Smooth muscle cell (in vitro differentiated cells): ENCODE results near the gene ARHGAP4. TPM values are rescaled to one million over a fixed set of nuclear protein-coding genes. Genes with fewer than 3 reads are reported as not detected.

Experiments used
- DNase-seq: peaks from one replicate; lab custom pipeline; 2025; ENCODE audit not compliant: unreplicated experiment; lab: John Stamatoyannopoulos, UW
- H2AFZ ChIP-seq: fragments of 200-600 bp; sonication (generic); 2 replicates; pipeline ENCODE4 v1.6.0; 2016; ENCODE audit warnings: antibody characterized with exemption, low read depth, mild to moderate bottlenecking
- H3F3A ChIP-seq: fragments of 200-600 bp; sonication (generic); 2 replicates; pipeline ENCODE4 v1.6.0; 2017; ENCODE audit warnings: antibody characterized with exemption, low read depth
- H3K27ac ChIP-seq: fragments of 200-600 bp; sonication (generic); 2 replicates; pipeline ENCODE4 v1.5.1; 2016; ENCODE audit warnings: low read depth, mild to moderate bottlenecking
- H3K27me3 ChIP-seq: fragments of 200-600 bp; sonication (generic); 2 replicates; pipeline ENCODE4 v1.6.1; 2016; ENCODE audit warnings: low read depth, mild to moderate bottlenecking
- H3K36me3 ChIP-seq: fragments of 200-600 bp; sonication (generic); 2 replicates; pipeline ENCODE4 v1.5.1; 2016; ENCODE audit warnings: low read depth
- H3K4me1 ChIP-seq: fragments of 200-600 bp; sonication (generic); 2 replicates; pipeline ENCODE4 v1.5.1; 2016; ENCODE audit warnings: low read depth
- H3K4me2 ChIP-seq: fragments of 200-600 bp; sonication (generic); 2 replicates; pipeline ENCODE4 v1.6.0; 2016; ENCODE audit warnings: mild to moderate bottlenecking
- H3K4me3 ChIP-seq: fragments of 200-600 bp; sonication (generic); 2 replicates; pipeline ENCODE4 v1.5.1; 2016; ENCODE audit warnings: mild to moderate bottlenecking
- H3K79me2 ChIP-seq: fragments of 200-600 bp; sonication (generic); 2 replicates; pipeline ENCODE4 v1.6.0; 2016; ENCODE audit warnings: low read depth, mild to moderate bottlenecking
- H3K9ac ChIP-seq: fragments of 200-600 bp; sonication (generic); 2 replicates; pipeline ENCODE4 v1.6.0; 2016; ENCODE audit warnings: low read depth
- H3K9me3 ChIP-seq: fragments of 200-600 bp; sonication (generic); replicated peaks from 2 replicates; pipeline ENCODE4 v1.5.1; 2016; ENCODE audit warnings: low read depth
- H4K20me1 ChIP-seq: fragments of 200-600 bp; sonication (generic); 2 replicates; pipeline ENCODE4 v1.6.0; 2016; ENCODE audit warnings: low read depth
- WGBS: methylation state at CpG from one replicate; pipeline ENCODE4 v1.1.7; 2016; ENCODE audit warnings: low lambda C conversion rate; 5-methylcytosine and 5-hydroxymethylcytosine counted together
- polyA plus RNA-seq: library from polyadenylated mRNA; unstranded; fragments of >200 nt; fragmentation: Nextera tagmentation; extraction: Ambion mirVana; gene quantifications from 2 replicates; pipeline ENCODE4 v1.2.1, GENCODE V29; 2016
- total RNA-seq: library from RNA; depleted of rRNA; stranded (reverse); fragments of >200 nt; gene quantifications from 2 replicates; pipeline ENCODE4 v1.2.3, GENCODE V29; 2014
- TF ChIP-seq, protein P1 (sequence below): fragments of 200-600 bp; sonication (generic); IDR thresholded peaks from 2 replicates; pipeline ENCODE4 v1.5.1; 2017; ENCODE audit warnings: borderline replicate concordance, mild to moderate bottlenecking, antibody characterized with exemption; ENCODE audit not compliant: insufficient read depth, poor library complexity, severe bottlenecking

Gene ARHGAP4
- total and polyA plus RNA-seq, 2 experiments from 2014 or later, result 7.6 to 11.5 TPM

DNA sequence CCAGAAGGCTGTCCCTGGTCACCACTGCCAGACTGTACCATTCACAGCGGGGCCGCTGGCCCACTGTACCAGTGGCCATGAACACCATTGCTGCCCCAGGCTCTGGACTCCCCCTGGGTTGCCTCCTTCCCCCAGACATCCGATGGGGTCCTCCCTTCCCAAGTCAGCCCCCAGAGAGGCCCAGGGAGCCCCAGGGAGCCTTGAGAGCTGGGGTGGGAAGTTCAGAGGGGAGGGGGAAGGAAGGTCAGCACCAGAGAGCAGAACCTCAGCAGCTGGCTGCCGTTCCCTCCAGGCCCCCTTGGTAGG, 441 bp upstream of the ARHGAP4 start:
- Histone ChIP-seq H2AFZ (no peak overlapping the region), H3K9me3 (no peaks in the 10 kb centered on the region), H3K4me3 (no peak overlapping the region), H3K79me2 (no peaks in the 10 kb centered on the region), H3K4me1 (no peaks in the 10 kb centered on the region), H3K36me3 (no peaks in the 10 kb centered on the region), H3K27ac (peak overlapping the region; percentile 49), H3F3A (no peaks in the 10 kb centered on the region), H3K27me3 (no peaks in the 10 kb centered on the region), H3K4me2 (peak overlapping the region; percentile 87), H3K9ac (no peak overlapping the region), H4K20me1 (no peaks in the 10 kb centered on the region)
- TF ChIP-seq, protein P1, sequence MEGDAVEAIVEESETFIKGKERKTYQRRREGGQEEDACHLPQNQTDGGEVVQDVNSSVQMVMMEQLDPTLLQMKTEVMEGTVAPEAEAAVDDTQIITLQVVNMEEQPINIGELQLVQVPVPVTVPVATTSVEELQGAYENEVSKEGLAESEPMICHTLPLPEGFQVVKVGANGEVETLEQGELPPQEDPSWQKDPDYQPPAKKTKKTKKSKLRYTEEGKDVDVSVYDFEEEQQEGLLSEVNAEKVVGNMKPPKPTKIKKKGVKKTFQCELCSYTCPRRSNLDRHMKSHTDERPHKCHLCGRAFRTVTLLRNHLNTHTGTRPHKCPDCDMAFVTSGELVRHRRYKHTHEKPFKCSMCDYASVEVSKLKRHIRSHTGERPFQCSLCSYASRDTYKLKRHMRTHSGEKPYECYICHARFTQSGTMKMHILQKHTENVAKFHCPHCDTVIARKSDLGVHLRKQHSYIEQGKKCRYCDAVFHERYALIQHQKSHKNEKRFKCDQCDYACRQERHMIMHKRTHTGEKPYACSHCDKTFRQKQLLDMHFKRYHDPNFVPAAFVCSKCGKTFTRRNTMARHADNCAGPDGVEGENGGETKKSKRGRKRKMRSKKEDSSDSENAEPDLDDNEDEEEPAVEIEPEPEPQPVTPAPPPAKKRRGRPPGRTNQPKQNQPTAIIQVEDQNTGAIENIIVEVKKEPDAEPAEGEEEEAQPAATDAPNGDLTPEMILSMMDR, result no peak
- DNase-seq, result no peak
- 37% methylated on average over 4 of the region's 4 CpGs for WGBS

DNA sequence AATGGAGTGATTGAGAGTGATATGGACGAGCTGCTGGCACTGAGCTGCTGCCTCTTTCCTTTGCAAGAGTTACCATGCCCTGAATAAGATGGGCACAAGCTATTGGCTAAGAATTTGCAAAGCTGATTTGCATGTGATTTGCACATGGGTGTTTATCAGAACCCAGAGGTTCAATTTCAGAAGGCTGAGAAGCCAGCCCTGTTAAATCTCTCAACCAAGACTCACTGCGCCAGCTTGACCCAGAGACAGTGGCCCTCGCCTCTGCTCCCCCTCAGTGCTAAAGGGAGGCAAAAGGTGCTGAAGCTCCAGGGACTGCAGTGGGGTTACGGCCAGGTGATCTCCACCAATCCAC, 701 bp downstream of the ARHGAP4 start:
- 86% methylated on average over 4 of the region's 4 CpGs for WGBS
- H3K27me3 ChIP-seq, result no peaks in the 10 kb centered on the region
- TF ChIP-seq, protein P1, result no peak
- H3K4me3 ChIP-seq, result peak overlapping the region; percentile 20
- H2AFZ ChIP-seq, result no peak overlapping the region
- no peaks in the 10 kb centered on the region for H3K36me3 ChIP-seq
- H3K27ac ChIP-seq, result no peak overlapping the region
- H3K9ac ChIP-seq, result no peak overlapping the region
- no peak for DNase-seq
- H3F3A ChIP-seq, result no peaks in the 10 kb centered on the region
- H3K9me3 ChIP-seq, result no peaks in the 10 kb centered on the region
- no peaks in the 10 kb centered on the region for H4K20me1 ChIP-seq
- peak overlapping the region; percentile 87 for H3K4me2 ChIP-seq
- no peaks in the 10 kb centered on the region for H3K4me1 ChIP-seq
- no peaks in the 10 kb centered on the region for H3K79me2 ChIP-seq

DNA sequence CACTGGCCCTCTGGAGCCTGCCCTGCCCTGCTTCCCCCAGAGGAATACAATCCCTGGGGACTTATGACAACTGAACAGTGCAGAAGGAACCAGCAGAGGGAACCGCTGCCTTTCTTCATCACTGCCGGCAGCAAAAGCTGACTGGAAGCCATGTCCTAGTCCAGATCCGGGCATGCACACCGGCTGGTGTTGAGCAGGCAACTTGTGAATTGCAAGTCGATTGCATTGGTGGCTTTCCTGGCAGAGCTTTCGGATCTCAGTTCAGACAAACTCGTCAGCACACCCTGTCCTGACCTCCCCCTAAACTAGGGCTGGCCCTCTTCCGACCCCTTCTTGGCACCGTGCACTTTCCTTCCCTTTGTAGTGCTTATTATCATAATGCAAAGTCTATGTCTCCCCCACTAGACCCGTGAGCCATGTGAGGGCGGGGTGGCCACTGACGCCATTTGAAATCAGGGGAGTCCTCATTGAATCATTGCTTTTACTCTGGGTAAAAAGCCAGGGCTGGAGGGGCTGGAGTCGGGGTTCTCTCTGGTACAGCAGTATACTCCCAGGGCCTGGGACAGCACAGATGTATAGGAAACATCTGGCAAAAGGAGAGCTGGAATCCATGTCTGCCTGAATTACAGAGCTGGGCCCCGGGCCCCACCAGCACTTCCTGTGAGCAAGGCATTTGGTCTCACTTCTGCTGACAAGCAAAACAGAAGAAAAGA, 1.8 kb downstream of the ARHGAP4 start:
- Histone ChIP-seq H3K27me3 (no peaks in the 10 kb centered on the region), H4K20me1 (no peaks in the 10 kb centered on the region), H3K79me2 (no peaks in the 10 kb centered on the region), H3F3A (no peaks in the 10 kb centered on the region), H3K9ac (no peak overlapping the region), H3K4me1 (no peaks in the 10 kb centered on the region), H3K9me3 (no peaks in the 10 kb centered on the region), H3K36me3 (no peaks in the 10 kb centered on the region), H2AFZ (no peak overlapping the region), H3K27ac (no peak overlapping the region), H3K4me2 (no peak overlapping the region), H3K4me3 (no peak overlapping the region)
- TF ChIP-seq, protein P1, result no peak
- no peak for DNase-seq
- 63% methylated on average over 14 of the region's 14 CpGs for WGBS
